IMR-90 (cell line): ENCODE data around the gene OXA1L. TPM values are rescaled to one million over a fixed set of nuclear protein-coding genes. Genes with fewer than 3 reads are reported as not detected.

Experiments
- ATAC-seq: fragments of 200-7000 bp; cut with Tn5 transposase; 2 replicates; pipeline ENCODE4 v1.9.1; 2020; ENCODE audit warnings: low read depth, mild to moderate bottlenecking, moderate library complexity
- Bru-seq: library from RNA; stranded (reverse); fragments of 400-500 nt; gene quantifications from one replicate; lab custom pipeline; 2021; lab: Mats Ljungman, UMichigan
- BruChase-seq, 2 experiments: library from RNA; stranded (reverse); fragments of 400-500 nt; gene quantifications; one replicate each; lab custom pipeline; 2021; lab: Mats Ljungman, UMichigan
- BruUV-seq: library from RNA; stranded (reverse); fragments of 400-500 nt; replicated peaks from 2 replicates; lab custom pipeline; 2021; lab: Mats Ljungman, UMichigan
- CTCF ChIA-PET: fragments of 300-600 bp; formaldehyde crosslinking; extraction: SDS; loops from one replicate; lab custom pipeline; 2021; ENCODE audit warnings: antibody characterized with exemption; lab: Yijun Ruan, JAX
- POLR2A ChIA-PET: fragments of 300-600 bp; sonication (Branson Sonifier 250); formaldehyde crosslinking; loops from one replicate; lab custom pipeline; 2022; ENCODE audit warnings: antibody characterized with exemption; ENCODE audit not compliant: unreplicated experiment; lab: Charles Lee
- DNase-seq: peaks from one replicate; pipeline ENCODE4 v3.0.0; 2013
- H2AFZ ChIP-seq: replicated peaks from 2 replicates; pipeline ENCODE3; 2013; ENCODE audit warnings: low read length, mild to moderate bottlenecking; ENCODE audit not compliant: poor library complexity
- H2AK5ac ChIP-seq: 2 replicates; pipeline ENCODE4 v1.6.1; 2013; ENCODE audit warnings: low read depth, low read length, inconsistent platforms
- H2AK9ac ChIP-seq: replicated peaks from 2 replicates; pipeline ENCODE3; 2013; ENCODE audit warnings: mild to moderate bottlenecking, low read depth, low read length, moderate library complexity; ENCODE audit not compliant: poor library complexity
- H2BK120ac ChIP-seq: 2 replicates; pipeline ENCODE4 v1.6.1; 2013; ENCODE audit warnings: low read depth, low read length, inconsistent platforms
- H2BK15ac ChIP-seq: 3 replicates; pipeline ENCODE4 v1.6.1; 2013; ENCODE audit warnings: low read depth, low read length, inconsistent platforms
- H2BK20ac ChIP-seq: 2 replicates; pipeline ENCODE4 v1.6.1; 2013; ENCODE audit warnings: low read depth, mild to moderate bottlenecking, inconsistent platforms, low read length, moderate library complexity
- H2BK5ac ChIP-seq: 2 replicates; pipeline ENCODE4 v1.6.1; 2013; ENCODE audit warnings: mild to moderate bottlenecking, low read depth, low read length, inconsistent platforms; ENCODE audit not compliant: poor library complexity, severe bottlenecking
- H3K14ac ChIP-seq: replicated peaks from 2 replicates; pipeline ENCODE4 v1.6.1; 2013; ENCODE audit warnings: low read depth, low read length, inconsistent platforms
- H3K18ac ChIP-seq: 2 replicates; pipeline ENCODE4 v1.6.1; 2013; ENCODE audit warnings: low read depth, low read length, control low read depth
- H3K23ac ChIP-seq: 2 replicates; pipeline ENCODE4 v1.6.1; 2013; ENCODE audit warnings: low read depth, low read length, inconsistent platforms
- H3K27ac ChIP-seq: 2 replicates; pipeline ENCODE4 v1.5.1; 2013; ENCODE audit warnings: mild to moderate bottlenecking, control low read depth, low read length; ENCODE audit not compliant: insufficient read depth
- H3K27me3 ChIP-seq: 2 replicates; pipeline ENCODE4 v1.6.1; 2013; ENCODE audit warnings: low read length; ENCODE audit not compliant: control insufficient read depth, insufficient read depth
- H3K36me3 ChIP-seq: 2 replicates; pipeline ENCODE4 v1.6.1; 2013; ENCODE audit warnings: low read length, mixed read lengths; ENCODE audit not compliant: control insufficient read depth, insufficient read depth
- H3K4ac ChIP-seq: 2 replicates; pipeline ENCODE4 v1.6.1; 2013; ENCODE audit warnings: low read depth, low read length, inconsistent platforms
- H3K4me1 ChIP-seq: 2 replicates; pipeline ENCODE4 v1.6.1; 2013; ENCODE audit warnings: low read length, mixed read lengths; ENCODE audit not compliant: control insufficient read depth, insufficient read depth
- H3K4me2 ChIP-seq: 2 replicates; pipeline ENCODE4 v1.6.1; 2013; ENCODE audit warnings: low read depth, mild to moderate bottlenecking, control low read depth, low read length, moderate library complexity
- H3K4me3 ChIP-seq: 2 replicates; pipeline ENCODE4 v1.5.1; 2013; ENCODE audit warnings: low read depth, mild to moderate bottlenecking, control low read depth, low read length, moderate library complexity; ENCODE audit not compliant: insufficient read depth
- H3K56ac ChIP-seq: 2 replicates; pipeline ENCODE4 v1.6.1; 2013; ENCODE audit warnings: low read length, inconsistent platforms; ENCODE audit not compliant: insufficient read depth; ENCODE audit errors: extremely low read depth
- H3K79me1 ChIP-seq, 2 experiments: 2 replicates each; pipeline ENCODE4 v1.6.1; 2013; ENCODE audit warnings: low read length in 2 of 2, inconsistent platforms in 1 of 2, low read depth in 1 of 2
- H3K9ac ChIP-seq: 2 replicates; pipeline ENCODE4 v1.6.1; 2013; ENCODE audit warnings: low read depth, low read length, control low read depth
- H3K9me1 ChIP-seq: 2 replicates; pipeline ENCODE4 v1.6.1; 2013; ENCODE audit warnings: low read length, inconsistent platforms; ENCODE audit not compliant: insufficient read depth
- H3K9me3 ChIP-seq: 2 replicates; pipeline ENCODE4 v1.6.1; 2013; ENCODE audit warnings: low read length; ENCODE audit not compliant: control insufficient read depth, insufficient read depth
- H4K20me1 ChIP-seq: 2 replicates; pipeline ENCODE4 v1.6.1; 2013; ENCODE audit warnings: low read length, inconsistent platforms; ENCODE audit not compliant: insufficient read depth
- H4K5ac ChIP-seq: 2 replicates; pipeline ENCODE4 v1.6.1; 2013; ENCODE audit warnings: mild to moderate bottlenecking, low read depth, low read length, control low read depth
- H4K8ac ChIP-seq, 2 experiments: 2 replicates each; pipeline ENCODE4 v1.6.1; 2013; ENCODE audit warnings: low read depth in 2 of 2, low read length in 2 of 2, control low read depth in 1 of 2, inconsistent platforms in 1 of 2
- H4K91ac ChIP-seq: 2 replicates; pipeline ENCODE4 v1.6.1; 2013; ENCODE audit warnings: low read depth, low read length, inconsistent platforms; ENCODE audit not compliant: insufficient read depth
- BHLHE40 ChIP-seq: fragments of 150-350 bp; IDR thresholded peaks from 2 replicates; pipeline ENCODE4 v1.6.1; 2016; ENCODE audit warnings: mild to moderate bottlenecking, low read depth, low read length
- MXI1 ChIP-seq: IDR thresholded peaks from 2 replicates; pipeline ENCODE4 v1.6.1; 2012; ENCODE audit warnings: low read depth, mild to moderate bottlenecking, low read length, moderate library complexity, borderline replicate concordance
- POLR2A ChIP-seq: IDR thresholded peaks from 2 replicates; pipeline ENCODE4 v1.6.1; 2012; ENCODE audit warnings: mild to moderate bottlenecking, low read depth, low read length
- RAD21 ChIP-seq: IDR thresholded peaks from 2 replicates; pipeline ENCODE4 v1.6.1; 2012; ENCODE audit warnings: low read length, improper control_type of control experiment
- SMC3 ChIP-seq: fragments of 150-350 bp; IDR thresholded peaks from 2 replicates; pipeline ENCODE4 v1.6.1; 2016; ENCODE audit warnings: low read depth, mild to moderate bottlenecking, antibody characterized with exemption, low read length, moderate library complexity
- WGBS, 2 experiments: methylation state at CpG; one replicate each; pipeline versions ENCODE4 v1.1.5 to v1.1.7; 2013; ENCODE audit warnings: missing lambda C conversion rate in 2 of 2; ENCODE audit not compliant: insufficient read length in 1 of 2; ENCODE audit errors: extremely low coverage in 2 of 2; 5-methylcytosine and 5-hydroxymethylcytosine counted together
- dilution Hi-C: fragments of 300-500 bp; cut with HindIII; formaldehyde crosslinking; loops from one replicate; pipeline ENCODE4 v1.14.3; 2018; ENCODE audit warnings: low sequenced_read_pairs; ENCODE audit not compliant: unreplicated experiment
- in situ Hi-C: fragments of 300-500 bp; cut with MboI; formaldehyde crosslinking; loops from 3 replicates; pipeline ENCODE4 v1.14.3; 2019; ENCODE audit warnings: low sequenced_read_pairs, inconsistent platforms, mixed read lengths
- intact Hi-C: fragments of 100-400 bp; cut with micrococcal nuclease; formaldehyde crosslinking; loops from 2 replicates; pipeline ENCODE4 v1.10.0; 2022
- long read RNA-seq: library from polyadenylated mRNA; unstranded; transcript quantifications from one replicate; pipeline ENCODE4 v2.0.0, GENCODE V29; 2021; ENCODE audit not compliant: unreplicated experiment
- polyA plus RNA-seq, 3 experiments: library from polyadenylated mRNA; depleted of rRNA; stranded (reverse); fragments of >200 nt; gene quantifications; 2 replicates each; pipeline ENCODE4 v1.2.3, GENCODE V29; 2012; ENCODE audit warnings: low replicate concordance in 1 of 3
- total RNA-seq: library from RNA; depleted of rRNA; stranded (reverse); fragments of >200 nt; gene quantifications from 2 replicates; pipeline ENCODE4 v1.2.3, GENCODE V29; 2012; rRNA removed
- TF ChIP-seq, protein P1 (sequence below): fragments of 150-350 bp; IDR thresholded peaks from 2 replicates; pipeline ENCODE4 v1.6.1; 2017; ENCODE audit warnings: mild to moderate bottlenecking, antibody characterized with exemption, low read length, low read depth

OXA1L gene
- total RNA-seq = 40.0 and 47.3 TPM in 2 replicates
- polyA plus RNA-seq (2012; rRNA removed) = 113 and 161 TPM in 2 replicates
- polyA plus RNA-seq (2012; cell fraction: cytosol; rRNA removed) = 55.0 and 68.3 TPM in 2 replicates
- polyA plus RNA-seq (2012; cell fraction: nucleus; rRNA removed; ENCODE audit: low replicate concordance) = 122 and 328 TPM in 2 replicates
- percentile 86 among the genes with signal in this experiment for Bru-seq, nascent RNA
- percentile 91 among the genes with signal in this experiment for BruChase-seq, experiment 1, labeled RNA remaining after a 6-hour chase
- BruChase-seq, experiment 2, labeled RNA remaining after a 2-hour chase = percentile 85 among the genes with signal in this experiment
- long read RNA-seq, transcript OXA1L-201 (10 exons, 1,719 nt) = major isoform, 76 of 101 reads
- long read RNA-seq, partial matches to known transcripts = 14 of 101 reads
- long read RNA-seq, other reads (novel, unspliced or antisense) = 10 of 101 reads

GRCh38 chr14:22766457-22767322 is at the start of gene OXA1L:
Gene OXA1L (plus strand): TSS chr14:22766688. CDS start chr14:22766702, 14 bp downstream.
- POLR2A ChIA-PET = interaction anchor here (0.6 to 1.0 kb wide), 2 partner anchors 64 to 177 kb away, joined by 3 read pairs; no protein-coding TSS in a partner anchor
- Histone ChIP-seq H2BK15ac (peak within 1 kb of the TSS; percentile 87; the same call in 2 of the 3 replicates), H3K4me1 (peaks cover 5% of the 10 kb centered on the region), H2AFZ (peak within 1 kb of the TSS; percentile 99), H3K56ac (peak within 1 kb of the TSS; percentile 98), H3K79me1 (peaks cover 35 to 51% of the 10 kb centered on the region in 2 experiments), H4K91ac (peak within 1 kb of the TSS; percentile 99), H3K14ac (peak within 1 kb of the TSS; percentile 100), H4K5ac (peak within 1 kb of the TSS; percentile 99), H3K9ac (peak within 1 kb of the TSS; percentile 96), H4K20me1 (no peaks in the 10 kb centered on the region), H2BK120ac (peak within 1 kb of the TSS; percentile 91), H3K9me1 (no peaks in the 10 kb centered on the region), H3K36me3 (peaks cover 26% of the 10 kb centered on the region), H3K18ac (peak within 1 kb of the TSS; percentile 98), H3K27ac (peak within 1 kb of the TSS; percentile 92), H3K27me3 (no peaks in the 10 kb centered on the region), H3K4ac (peak within 1 kb of the TSS; percentile 94), H3K23ac (peak within 1 kb of the TSS; percentile 94), H2AK5ac (peak within 1 kb of the TSS; percentile 42), H3K4me3 (peak within 1 kb of the TSS; percentile 90), H2BK5ac (peak within 1 kb of the TSS; percentile 98), H4K8ac (peak within 1 kb of the TSS; percentile 99 to 100), H2BK20ac (peak within 1 kb of the TSS; percentile 70), H3K4me2 (peak within 1 kb of the TSS; percentile 99), H2AK9ac (peak within 1 kb of the TSS; percentile 99), H3K9me3 (0 out of 2 replicates have a peak, but pooled peaks cover 3% of the 10 kb centered on the region)
- CTCF ChIA-PET = interaction anchor here (0.6 to 1.2 kb wide), 5 partner anchors 11 to 1584 kb away, joined by 3 to 5 read pairs (median 4); no protein-coding TSS in a partner anchor
- in situ Hi-C loops = loop anchor here (10.0 kb wide), 1 partner anchor 212 kb away; no protein-coding TSS in a partner anchor
- no TSS peak for BruUV-seq
- intact Hi-C loops = loop anchor here (2.0 to 5.0 kb wide), 3 partner anchors 52 to 209 kb away; no protein-coding TSS in a partner anchor
- peak; percentile 98 for DNase-seq
- WGBS, 2 experiments = 0% methylated on average over 22 of the region's 56 CpGs; no CpG with 5 or more reads in 1 of the 2 experiments
- dilution Hi-C loops = no loop called here
- TF ChIP-seq, protein P1, sequence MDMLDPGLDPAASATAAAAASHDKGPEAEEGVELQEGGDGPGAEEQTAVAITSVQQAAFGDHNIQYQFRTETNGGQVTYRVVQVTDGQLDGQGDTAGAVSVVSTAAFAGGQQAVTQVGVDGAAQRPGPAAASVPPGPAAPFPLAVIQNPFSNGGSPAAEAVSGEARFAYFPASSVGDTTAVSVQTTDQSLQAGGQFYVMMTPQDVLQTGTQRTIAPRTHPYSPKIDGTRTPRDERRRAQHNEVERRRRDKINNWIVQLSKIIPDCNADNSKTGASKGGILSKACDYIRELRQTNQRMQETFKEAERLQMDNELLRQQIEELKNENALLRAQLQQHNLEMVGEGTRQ = 0 out of 2 replicates have a peak, but pooled peaks have one; percentile 31
- TF ChIP-seq SMC3 = no peak
- TF ChIP-seq MXI1 = peak; percentile 84
- 0 out of 2 replicates have a peak, but pooled peaks have one; percentile 11 for TF ChIP-seq BHLHE40
- no peak for TF ChIP-seq RAD21
- TF ChIP-seq POLR2A = peak; percentile 72
- peak; percentile 85 for ATAC-seq
